GF-D8 (cell line): Measurements from ENCODE around the gene ACSL1.

ENCODE experiments used
- DNase-seq: peaks from one replicate; lab custom pipeline; 2025; lab: John Stamatoyannopoulos, UW

Gene ACSL1

GRCh38 chr4:184721254-184721653 lies 104.5 kb downstream of the ACSL1 start:
- no peak for DNase-seq

DNA sequence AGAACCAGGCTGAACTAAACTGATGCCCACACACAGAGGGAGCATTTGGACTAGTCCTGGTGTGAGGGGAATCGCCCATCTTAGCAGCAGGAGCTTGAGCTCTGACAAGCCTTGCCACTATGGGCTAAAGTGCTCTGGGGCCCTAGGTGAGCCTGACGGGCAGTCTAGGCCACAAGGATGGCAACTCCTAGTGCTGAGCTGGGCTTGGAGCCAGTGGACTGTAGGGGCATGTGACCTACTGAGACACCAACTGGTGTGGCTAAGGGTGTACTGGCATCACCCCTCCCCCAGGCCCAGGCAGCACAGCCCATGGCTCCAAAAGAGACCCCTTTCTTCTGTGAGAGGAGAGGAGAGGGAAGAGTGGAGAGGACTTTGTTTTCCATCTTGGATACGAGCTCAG lies 106.4 kb downstream of the ACSL1 start:
- no peak for DNase-seq

DNA sequence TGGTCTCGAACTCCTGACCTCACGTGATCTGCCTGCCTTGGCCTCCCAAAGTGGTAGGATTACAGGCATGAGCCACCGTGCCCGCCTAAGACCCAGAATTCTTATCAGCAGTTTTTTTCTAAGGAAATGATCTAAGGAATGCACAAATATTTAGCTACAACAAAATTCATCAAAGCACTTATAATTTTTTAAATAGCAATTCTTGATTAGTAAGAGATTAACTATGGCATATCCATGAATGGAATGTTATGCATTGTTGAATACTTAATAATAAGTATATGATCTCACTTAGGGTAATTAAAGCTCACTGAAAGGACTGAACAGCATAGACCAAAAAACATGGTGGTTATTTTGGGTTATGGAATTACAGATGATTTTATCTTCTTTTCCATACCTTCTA lies 110.2 kb downstream of the ACSL1 start:
- DNase-seq: no peak

GRCh38 chr4:184713887-184714286 lies 111.9 kb downstream of the ACSL1 start:
- DNase-seq: no peak

GRCh38 chr4:184712322-184712721 lies 113.4 kb downstream of the ACSL1 start:
- no peak for DNase-seq

DNA sequence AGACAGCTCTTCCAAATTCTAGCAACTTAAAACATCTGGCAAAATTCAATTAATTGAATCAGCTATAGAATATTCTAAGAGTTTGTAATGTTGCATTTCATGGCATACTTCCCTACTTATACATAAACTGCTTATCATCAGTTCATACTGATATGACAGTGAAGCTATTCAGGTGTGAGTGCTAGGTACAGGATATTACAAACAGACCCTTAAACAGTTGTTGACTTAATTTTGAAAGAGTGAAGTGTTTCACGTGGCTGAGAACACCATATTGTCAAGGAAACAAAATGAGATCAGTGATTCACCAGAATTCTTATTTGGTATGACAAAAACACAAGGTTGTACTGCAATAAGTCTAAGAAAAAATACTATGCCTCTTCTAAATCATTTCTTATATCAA lies 119.3 kb downstream of the ACSL1 start:
- no peak for DNase-seq

GRCh38 chr4:184705692-184706091 lies 120.1 kb downstream of the ACSL1 start:
- DNase-seq: no peak
